ENCODE measurements around the gene IRGQ.

GRCh38 chr19:43555185-43555770 lies 40.7 kb downstream of the IRGQ start:
- TF ChIP-seq CTCF (IDR thresholded peaks at IDR 0.05) (peak; percentile 49 to 72 (median 60)), POLR2A (IDR thresholded peaks at IDR 0.05) (no peak)
